DOHH2 (cell line): ENCODE results near the gene SLC1A1.

Source experiments
- H3F3A ChIP-seq: fragments of 200-600 bp; sonication (generic), shearing (Covaris generic); 2 replicates; pipeline ENCODE4 v1.6.0; 2016; ENCODE audit warnings: antibody characterized with exemption, mild to moderate bottlenecking; ENCODE audit not compliant: control insufficient read depth, insufficient read depth
- H3K27ac ChIP-seq: fragments of 200-600 bp; sonication (generic); 2 replicates; pipeline ENCODE4 v1.5.1; 2014; ENCODE audit warnings: low read depth, mild to moderate bottlenecking, low read length, moderate library complexity
- H3K27me3 ChIP-seq: fragments of 200-600 bp; sonication (generic); 2 replicates; pipeline ENCODE4 v1.6.1; 2014; ENCODE audit warnings: mild to moderate bottlenecking, low read length, mixed read lengths; ENCODE audit not compliant: control insufficient read depth
- H3K36me3 ChIP-seq: fragments of 200-600 bp; sonication (generic); 2 replicates; pipeline ENCODE4 v1.6.1; 2014; ENCODE audit warnings: mild to moderate bottlenecking, low read length, moderate library complexity, mixed read lengths; ENCODE audit not compliant: control insufficient read depth
- H3K4me1 ChIP-seq: fragments of 200-600 bp; sonication (generic); 2 replicates; pipeline ENCODE4 v1.6.1; 2014; ENCODE audit warnings: mild to moderate bottlenecking, low read length, mixed read lengths; ENCODE audit not compliant: control insufficient read depth
- H3K4me2 ChIP-seq: fragments of 200-600 bp; sonication (generic); 2 replicates; pipeline ENCODE4 v1.6.0; 2014; ENCODE audit warnings: mild to moderate bottlenecking, low read length, moderate library complexity
- H3K4me3 ChIP-seq: fragments of 200-600 bp; sonication (generic); 2 replicates; pipeline ENCODE4 v1.5.1; 2014; ENCODE audit warnings: mild to moderate bottlenecking, low read length, mixed read lengths
- H3K79me2 ChIP-seq: fragments of 200-600 bp; sonication (generic); 2 replicates; pipeline ENCODE4 v1.6.1; 2014; ENCODE audit warnings: mild to moderate bottlenecking, low read length, mixed read lengths; ENCODE audit not compliant: control insufficient read depth
- H3K9me2 ChIP-seq: fragments of 200-600 bp; sonication (generic); replicated peaks from 2 replicates; pipeline ENCODE4 v1.6.1; 2014; ENCODE audit warnings: mild to moderate bottlenecking, low read length, mixed read lengths; ENCODE audit not compliant: control insufficient read depth
- H3K9me3 ChIP-seq: fragments of 200-600 bp; sonication (generic); 2 replicates; pipeline ENCODE4 v1.6.1; 2014; ENCODE audit warnings: antibody characterized with exemption, low read length, mixed read lengths; ENCODE audit not compliant: control insufficient read depth, insufficient read depth
- H4K20me1 ChIP-seq: fragments of 200-600 bp; sonication (generic); 2 replicates; pipeline ENCODE4 v1.6.0; 2014; ENCODE audit warnings: low read depth, mild to moderate bottlenecking, antibody characterized with exemption, low read length, moderate library complexity; ENCODE audit not compliant: control insufficient read depth, insufficient read depth
- CTCF ChIP-seq: fragments of 200-600 bp; sonication (generic); IDR thresholded peaks from one replicate; pipeline ENCODE4 v1.5.1; 2014; ENCODE audit warnings: antibody characterized with exemption, mild to moderate bottlenecking, low read depth, low read length; ENCODE audit not compliant: poor library complexity, severe bottlenecking
- EZH2phosphoT487 ChIP-seq: fragments of 200-600 bp; sonication (generic); IDR thresholded peaks from 2 replicates; pipeline ENCODE4 v1.6.1; 2017; ENCODE audit warnings: borderline replicate concordance, mild to moderate bottlenecking, antibody characterized with exemption, low read length, moderate library complexity, mixed read lengths

The SLC1A1 gene

DNA sequence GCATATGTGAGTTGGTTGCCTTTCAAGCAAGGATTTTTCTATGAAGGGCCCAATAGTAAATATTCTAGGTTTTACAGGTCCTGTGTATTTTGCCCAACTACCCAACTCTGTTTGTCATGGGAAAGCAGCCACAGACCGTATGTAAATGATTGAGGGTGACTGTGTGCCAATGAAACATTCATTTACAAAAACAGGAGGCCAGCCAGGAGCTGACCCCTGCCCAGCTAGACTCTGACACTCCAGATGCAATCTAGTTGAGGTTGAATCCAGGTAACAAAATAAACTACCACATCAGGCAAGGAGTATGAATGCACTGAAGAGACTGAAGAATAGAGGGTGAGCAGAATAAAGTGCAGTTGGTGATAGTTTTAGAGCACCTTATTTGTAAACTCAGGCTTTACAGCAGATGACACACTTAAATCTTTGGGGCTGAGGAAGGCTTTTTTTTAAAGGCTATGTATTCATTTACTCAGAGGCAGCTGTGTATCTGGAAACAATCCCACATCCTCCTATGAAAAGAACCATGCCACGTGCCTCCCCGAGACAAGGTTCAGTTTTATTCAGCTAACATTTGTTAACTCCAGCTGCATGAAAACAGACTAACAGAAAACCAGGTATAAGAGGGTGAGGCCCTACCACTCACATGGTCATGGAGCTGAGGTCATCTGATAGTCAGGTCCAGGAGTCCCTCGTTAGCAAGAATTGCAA lies 60.7 kb downstream of the SLC1A1 start:
- Histone ChIP-seq H3K4me3 (no peak overlapping the region), H3K27ac (no peak overlapping the region), H3K4me2 (no peak overlapping the region), H3K9me3 (no peaks in the 10 kb centered on the region), H3K4me1 (peaks cover 28% of the 10 kb centered on the region), H4K20me1 (no peaks in the 10 kb centered on the region), H3K27me3 (no peaks in the 10 kb centered on the region), H3K36me3 (no peaks in the 10 kb centered on the region), H3F3A (no peaks in the 10 kb centered on the region), H3K9me2 (no peaks in the 10 kb centered on the region), H3K79me2 (no peaks in the 10 kb centered on the region)
- TF ChIP-seq CTCF (no peak), EZH2phosphoT487 (no peak)

GRCh38 chr9:4553951-4554381 lies 63.7 kb downstream of the SLC1A1 start:
- Histone ChIP-seq H3K27me3 (no peaks in the 10 kb centered on the region), H3K36me3 (no peaks in the 10 kb centered on the region), H3K4me3 (no peak overlapping the region), H3F3A (no peaks in the 10 kb centered on the region), H3K79me2 (no peaks in the 10 kb centered on the region), H3K9me3 (no peaks in the 10 kb centered on the region), H4K20me1 (no peaks in the 10 kb centered on the region), H3K9me2 (no peaks in the 10 kb centered on the region), H3K4me2 (no peak overlapping the region), H3K27ac (no peak overlapping the region), H3K4me1 (peaks cover 20% of the 10 kb centered on the region)
- no peak for TF ChIP-seq EZH2phosphoT487
- no peak for TF ChIP-seq CTCF

- no peaks in the 10 kb centered on the region for H3K9me3 ChIP-seq
- H3K27me3 ChIP-seq: no peaks in the 10 kb centered on the region
- H3K9me2 ChIP-seq: no peaks in the 10 kb centered on the region
- no peaks in the 10 kb centered on the region for H4K20me1 ChIP-seq
- no peaks in the 10 kb centered on the region for H3K36me3 ChIP-seq
- no peaks in the 10 kb centered on the region for H3F3A ChIP-seq
- H3K4me3 ChIP-seq: no peak overlapping the region
- H3K27ac ChIP-seq: no peak overlapping the region
- no peak overlapping the region for H3K4me2 ChIP-seq
- no peaks in the 10 kb centered on the region for H3K79me2 ChIP-seq
- TF ChIP-seq EZH2phosphoT487 (no peak), CTCF (no peak)
- peaks cover 29% of the 10 kb centered on the region for H3K4me1 ChIP-seq
These were observed 65.0 kb downstream of the SLC1A1 start for GRCh38 chr9:4555236-4555635.
